SHP77 (cell line): Measurements from ENCODE around the gene STK36.
A peak's percentile ranks its signal among the peaks of the same experiment; 100 is the strongest.

Experiments
- DNase-seq, 2 experiments: peaks; one replicate each; lab custom pipeline; 2025; lab: John Stamatoyannopoulos, UW

Gene STK36

DNA sequence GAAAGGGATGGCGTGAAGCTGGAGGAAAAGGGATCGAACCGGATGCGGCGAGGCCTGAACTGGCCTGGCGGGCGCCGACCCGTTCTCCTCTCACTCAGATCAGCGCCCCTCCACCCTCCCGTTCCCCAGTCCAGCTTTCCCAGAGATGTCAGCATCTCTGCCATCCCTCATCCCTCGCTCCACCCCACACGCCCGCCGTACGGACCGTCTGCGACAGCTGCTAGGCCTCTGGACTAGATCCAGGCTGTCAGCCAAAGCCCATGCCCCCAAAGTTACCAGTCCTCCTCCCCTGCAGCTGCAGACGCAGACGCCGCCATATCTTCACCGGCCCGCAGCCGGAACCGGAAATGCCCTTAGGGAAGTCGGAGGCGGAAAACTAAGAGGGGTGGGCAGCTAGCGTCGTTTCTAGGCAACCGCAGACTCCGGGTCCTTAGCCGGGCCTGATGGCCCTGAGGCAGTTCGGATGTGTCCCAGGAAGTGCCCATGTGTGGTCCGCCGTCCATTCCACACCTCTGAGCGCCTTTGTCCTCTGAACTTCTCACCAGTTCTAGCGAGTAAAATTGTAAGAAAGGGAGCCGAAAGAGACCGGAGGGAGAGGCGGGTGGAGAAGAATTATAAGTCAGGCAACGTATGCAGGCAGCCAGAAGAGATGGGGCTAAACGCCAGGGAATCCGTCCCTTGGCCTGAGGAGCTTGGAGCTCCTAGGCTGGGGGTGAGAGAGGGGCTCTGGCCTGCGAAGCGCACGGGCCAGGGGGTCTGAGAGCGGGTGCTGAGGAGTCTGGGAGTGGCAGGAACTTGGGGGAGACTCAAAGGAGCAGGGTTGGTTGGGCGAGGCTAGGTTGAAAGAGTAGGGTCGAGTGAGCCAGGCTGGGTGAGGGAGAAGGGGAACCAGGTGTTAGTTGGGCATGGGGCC, at the start of gene STK36, which contains the start of gene RNF25:
STK36 (plus strand) TSS at position 433 of the 913 bp plus-strand sequence. CDS start 744 bp downstream, outside the sequence.
RNF25 (minus strand) TSS at position 349 of the 913 bp plus-strand sequence; CDS start at position 317, 32 bp downstream.
- peak; percentile 88 to 94 for DNase-seq

DNA sequence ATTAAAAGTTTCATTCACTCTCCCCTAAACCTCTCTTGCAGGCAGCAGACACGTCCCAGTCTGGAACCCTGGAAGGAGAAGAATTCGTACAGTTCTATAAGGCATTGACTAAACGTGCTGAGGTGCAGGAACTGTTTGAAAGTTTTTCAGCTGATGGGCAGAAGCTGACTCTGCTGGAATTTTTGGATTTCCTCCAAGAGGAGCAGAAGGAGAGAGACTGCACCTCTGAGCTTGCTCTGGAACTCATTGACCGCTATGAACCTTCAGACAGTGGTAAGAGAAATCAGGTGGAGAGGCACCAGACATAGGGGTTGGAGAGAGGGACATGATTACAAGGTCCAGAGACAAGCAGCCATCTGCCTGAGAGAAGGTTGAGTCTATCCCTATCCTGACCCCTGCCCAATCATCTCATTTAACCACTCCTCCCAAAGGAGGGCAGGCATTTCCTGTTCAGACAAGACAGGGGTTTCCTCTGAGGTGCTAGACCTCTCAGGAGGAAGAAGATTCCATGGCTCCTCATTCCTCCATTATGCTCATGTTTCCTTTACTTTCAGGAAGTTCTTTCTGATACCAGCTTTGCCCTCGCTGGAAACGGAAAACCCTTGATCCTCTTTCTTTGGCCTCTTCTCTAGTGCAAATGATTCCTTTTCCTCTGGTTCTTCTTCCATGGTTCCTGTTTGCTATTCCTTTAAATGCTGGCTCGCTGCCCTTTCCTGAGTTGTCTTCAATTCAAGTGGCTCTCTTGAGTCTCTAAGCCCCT, 49.1 kb upstream of the STK36 start:
- no peak for DNase-seq

DNA sequence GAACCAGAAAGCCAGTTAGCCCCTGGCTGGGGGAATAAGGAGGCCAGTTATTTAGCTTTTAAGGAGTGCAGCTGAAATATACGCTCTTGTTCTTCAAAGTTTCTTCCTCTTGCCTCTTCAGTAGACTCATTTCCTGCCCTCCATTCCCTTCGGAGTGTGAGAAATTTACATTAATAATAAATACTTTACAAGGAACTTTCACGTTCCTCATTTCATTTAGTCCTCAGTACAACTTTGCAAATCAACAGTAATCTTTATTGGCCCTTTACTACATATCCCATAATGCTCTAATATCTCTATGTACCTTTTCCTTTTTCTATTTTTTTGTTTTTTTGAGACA, 48.5 kb upstream of the STK36 start:
- DNase-seq: no peak

DNA sequence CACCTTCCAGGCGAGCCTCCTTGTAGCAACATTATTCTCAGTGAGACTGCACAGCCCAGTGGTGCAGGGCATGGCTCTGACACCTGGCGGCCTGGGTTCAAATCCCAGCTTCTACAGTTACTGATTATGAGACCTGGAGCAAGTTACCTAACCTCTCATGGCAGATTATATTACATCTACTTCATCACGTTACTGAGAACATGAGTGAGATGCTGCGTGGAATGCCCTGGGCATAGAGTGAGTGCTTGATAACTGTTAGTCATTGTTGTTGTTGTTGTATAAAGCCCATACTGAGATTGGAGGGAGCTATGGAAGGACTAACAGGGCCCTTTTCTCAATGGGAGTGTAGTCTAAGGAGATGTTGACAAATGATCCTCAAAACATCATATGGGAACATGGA, 45.5 kb upstream of the STK36 start:
- DNase-seq: no peak

- no peak for DNase-seq
Measured at GRCh38 chr2:218627939-218628338, 43.9 kb upstream of the STK36 start.

DNA sequence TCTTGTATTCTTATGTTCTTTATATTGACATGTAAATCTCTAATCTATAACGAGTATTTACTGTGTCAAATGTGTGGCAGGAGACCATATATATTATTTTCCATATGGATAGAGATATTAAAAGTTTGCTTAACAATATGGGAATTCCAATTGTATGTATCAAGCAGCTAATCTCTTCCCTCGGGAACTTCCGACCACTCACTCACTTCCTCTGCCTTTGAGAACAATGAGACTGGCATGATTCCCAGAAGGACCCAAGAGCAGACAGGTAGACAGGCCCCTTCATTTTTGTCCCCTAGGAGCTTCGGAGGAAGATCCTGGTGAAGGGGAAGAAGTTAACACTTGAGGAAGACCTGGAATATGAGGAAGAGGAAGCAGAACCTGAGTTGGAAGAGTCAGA, 40.0 kb upstream of the STK36 start:
- no peak for DNase-seq

- no peak for DNase-seq
Measured at GRCh38 chr2:218635719-218636118, 36.2 kb upstream of the STK36 start.

DNA sequence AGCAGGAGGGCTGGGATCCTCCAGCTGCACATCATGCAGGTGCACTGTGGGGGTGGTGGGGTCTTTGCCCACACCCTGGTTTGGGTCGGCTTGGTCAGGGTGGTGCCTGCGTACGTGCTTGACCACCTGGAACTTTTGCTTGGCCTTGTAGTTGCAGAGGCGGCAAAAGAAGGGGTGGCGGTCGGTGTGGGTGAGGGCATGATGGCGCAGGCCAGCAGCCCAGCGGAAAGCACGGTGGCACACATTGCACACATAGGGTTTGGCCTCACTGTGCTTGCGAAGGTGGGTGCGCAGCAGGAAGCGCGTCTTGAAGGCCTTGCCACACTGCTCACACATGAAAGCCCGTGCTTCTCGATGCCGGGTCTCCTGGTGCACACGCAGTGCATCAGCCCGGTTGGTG, 33.5 kb upstream of the STK36 start:
- no peak for DNase-seq

DNA sequence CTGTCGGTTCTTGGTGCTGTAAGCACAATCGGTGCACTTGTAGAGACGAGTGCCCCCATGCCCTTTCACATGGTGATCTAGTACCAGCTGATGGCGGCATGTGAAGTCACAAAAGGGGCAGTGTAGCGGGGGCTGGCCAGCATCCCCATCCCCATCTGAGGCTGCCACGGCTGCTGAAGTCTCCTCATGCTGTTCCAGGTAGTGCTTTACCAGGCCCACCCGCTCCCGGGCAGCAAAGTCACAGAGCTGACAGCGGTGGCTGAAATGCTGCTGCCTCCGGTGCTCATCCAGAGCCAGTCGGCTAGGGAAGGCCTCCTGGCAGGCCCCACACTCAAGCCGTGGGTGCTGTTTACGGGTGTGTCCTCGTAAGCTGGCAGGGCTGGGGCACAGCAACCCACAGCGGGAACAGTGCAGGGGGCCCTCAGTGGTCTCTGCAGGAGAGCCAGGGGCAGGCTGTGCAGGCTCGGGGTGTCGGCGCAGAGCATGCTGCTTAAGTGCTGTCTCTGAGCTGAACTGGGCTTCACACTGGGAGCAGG, 29.7 kb upstream of the STK36 start:
- no peak for DNase-seq

DNA sequence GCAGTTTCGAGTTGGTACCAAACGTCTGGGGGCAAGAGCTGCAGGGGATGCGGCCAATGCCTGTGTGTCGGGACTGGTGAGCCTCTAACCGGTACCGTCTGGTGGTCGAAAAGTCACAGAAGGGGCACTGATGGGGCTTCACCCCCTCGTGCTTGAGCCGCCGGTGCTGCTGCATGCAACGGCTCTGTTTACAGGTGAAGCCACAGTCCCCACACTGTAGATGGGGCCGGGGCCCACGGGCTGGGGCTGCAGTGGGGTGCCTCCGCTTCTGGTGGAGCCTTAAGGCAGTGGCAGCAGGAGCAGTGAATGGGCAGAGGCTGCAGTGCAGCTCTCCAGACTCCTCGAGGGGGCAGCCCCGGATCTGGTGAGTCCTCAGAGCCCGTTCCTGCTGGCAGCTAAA, 29.1 kb upstream of the STK36 start:
- DNase-seq: no peak

DNA sequence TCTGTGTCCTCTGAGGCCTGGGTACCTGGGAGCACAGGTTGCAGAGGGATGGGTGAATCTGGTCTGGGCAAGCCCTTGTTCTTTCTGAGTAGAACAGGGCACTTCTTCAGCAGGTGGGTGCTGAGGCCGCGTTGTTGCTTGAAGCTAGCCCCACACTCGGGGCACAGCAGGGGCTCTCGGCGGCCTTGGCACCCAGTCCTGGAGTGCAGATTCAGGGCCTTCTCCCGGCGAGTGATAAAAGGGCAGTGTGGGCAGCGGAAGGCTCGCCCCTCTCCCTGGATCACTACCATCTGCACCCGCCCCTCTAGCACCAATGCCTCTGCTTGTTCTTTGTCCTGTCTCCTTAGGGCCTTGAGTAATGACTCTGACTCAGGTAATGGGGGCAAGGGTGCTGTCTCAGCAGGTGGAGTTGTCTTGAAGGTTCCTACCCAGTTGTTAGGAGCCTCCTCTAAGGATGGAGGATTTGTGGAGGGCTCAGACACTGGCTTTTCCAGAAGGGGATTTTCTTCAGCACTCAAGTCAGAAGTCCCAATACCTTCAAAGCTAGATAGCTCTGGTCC, 28.1 kb upstream of the STK36 start:
- no peak for DNase-seq

DNA sequence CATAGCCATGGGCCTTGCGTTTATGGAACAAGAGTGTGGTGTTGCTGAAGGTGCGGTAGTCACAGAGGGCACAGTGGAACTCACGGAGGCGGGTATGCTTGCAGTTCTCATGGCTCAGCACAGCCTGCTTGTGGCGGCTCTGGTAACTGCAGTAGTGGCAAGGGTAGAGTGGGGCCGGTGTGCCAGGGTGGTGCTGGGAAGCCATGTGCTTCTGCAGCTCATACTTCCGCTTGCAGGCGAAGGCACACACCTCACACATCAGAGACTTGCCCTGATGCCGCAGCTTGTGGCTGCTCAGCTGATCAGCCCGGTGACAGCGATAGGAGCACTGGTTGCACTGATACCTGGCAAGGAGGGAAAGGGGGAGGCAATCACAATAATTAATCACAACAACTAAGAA, 27.2 kb upstream of the STK36 start:
- DNase-seq: no peak

GRCh38 chr2:218645126-218645525, 26.8 kb upstream of the STK36 start:
- DNase-seq: no peak

- peak; percentile 26 to 37 for DNase-seq
Measured at GRCh38 chr2:218648088-218648786, 23.6 kb upstream of the STK36 start.

GRCh38 chr2:218648787-218649100, 23.1 kb upstream of the STK36 start:
- no peak for DNase-seq

GRCh38 chr2:218655751-218656150, 16.1 kb upstream of the STK36 start:
- DNase-seq: no peak

GRCh38 chr2:218658671-218659257, 13.1 kb upstream of the STK36 start:
- peak in 1 of 2 experiments; percentile 26 for DNase-seq

GRCh38 chr2:218659258-218659987, 12.5 kb upstream of the STK36 start, which contains the start of the genes BCS1L and ZNF142:
Gene BCS1L (plus strand): TSS chr2:218659683. CDS start chr2:218660988, 1,305 bp downstream.
Gene ZNF142 (minus strand): TSS chr2:218659623. CDS start chr2:218656429, 3,194 bp downstream.
- DNase-seq: peak; percentile 83 to 94

DNA sequence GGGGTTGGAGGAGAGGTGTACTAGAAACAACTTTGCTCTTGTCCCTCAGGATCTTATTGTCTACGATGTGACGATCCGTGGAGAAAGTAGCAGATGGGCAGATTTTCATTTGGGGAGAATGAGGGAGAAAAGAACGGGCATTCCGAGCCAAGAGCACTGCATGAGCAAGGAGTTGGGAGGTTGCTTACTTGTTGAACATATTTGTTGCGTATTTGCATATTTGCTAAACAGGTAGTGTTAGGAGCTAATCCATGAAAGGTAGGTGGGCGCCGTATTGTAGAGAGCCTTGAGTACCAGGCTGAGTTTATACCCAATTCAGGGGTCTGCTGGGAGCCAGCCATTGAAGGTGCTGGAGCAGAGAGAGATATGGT, 11.9 kb upstream of the STK36 start:
- no peak for DNase-seq

- DNase-seq: no peak
Measured at GRCh38 chr2:218662377-218662776, 9.5 kb upstream of the STK36 start.

DNA sequence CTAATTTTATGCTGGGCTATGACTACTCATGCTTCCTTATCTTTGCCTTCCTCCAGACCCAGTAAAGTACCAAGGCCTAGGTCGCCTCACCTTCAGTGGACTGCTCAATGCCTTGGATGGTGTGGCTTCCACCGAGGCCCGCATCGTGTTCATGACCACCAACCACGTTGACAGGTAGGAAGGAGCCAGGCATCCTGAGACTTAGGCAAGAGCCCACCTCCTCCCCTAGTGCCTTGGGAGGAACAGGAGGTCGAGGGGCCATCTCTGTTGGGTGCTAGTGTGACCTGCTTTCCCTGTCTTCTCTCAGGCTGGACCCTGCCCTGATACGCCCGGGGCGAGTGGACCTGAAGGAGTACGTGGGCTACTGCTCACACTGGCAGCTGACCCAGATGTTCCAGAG, 9.1 kb upstream of the STK36 start:
- no peak for DNase-seq
